Amniotic stem cell (primary cell): Measurements from ENCODE around the gene PYGL.
"Not testable (repeated sequence)": the region's sequence is repeated elsewhere in the genome, so short reads cannot be mapped to it uniquely, and the experiment has no call there.

Experiments
- DNase-seq: peaks from one replicate; lab custom pipeline; 2025; lab: John Stamatoyannopoulos, UW

Gene PYGL

DNA sequence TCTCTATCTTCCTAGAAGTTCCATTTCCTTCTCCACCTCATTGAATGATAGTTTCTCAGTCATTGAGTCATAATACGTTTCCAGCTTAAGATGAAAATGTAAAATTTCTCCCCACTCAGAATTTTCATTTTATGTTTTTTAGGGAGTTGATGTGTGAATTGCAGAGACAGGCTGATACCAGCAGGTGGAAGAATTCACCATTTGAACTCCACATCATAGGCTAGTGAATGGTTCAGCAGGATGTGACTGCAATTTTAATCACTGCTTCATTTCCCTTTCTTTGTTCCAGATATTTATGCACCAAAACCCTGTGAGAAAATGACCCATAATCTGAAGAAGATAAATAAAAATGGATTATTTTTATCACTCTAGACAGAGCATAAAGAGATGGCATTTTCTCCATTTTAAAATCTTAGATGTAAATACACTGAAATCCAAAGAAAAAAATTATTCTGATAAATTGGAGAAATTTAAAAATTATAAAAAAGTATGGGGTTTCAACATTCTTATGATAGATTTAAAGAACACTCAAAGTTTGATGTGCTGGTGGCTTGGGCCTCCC, 10.6 kb upstream of the PYGL start:
- DNase-seq, result peak; percentile 16

DNA sequence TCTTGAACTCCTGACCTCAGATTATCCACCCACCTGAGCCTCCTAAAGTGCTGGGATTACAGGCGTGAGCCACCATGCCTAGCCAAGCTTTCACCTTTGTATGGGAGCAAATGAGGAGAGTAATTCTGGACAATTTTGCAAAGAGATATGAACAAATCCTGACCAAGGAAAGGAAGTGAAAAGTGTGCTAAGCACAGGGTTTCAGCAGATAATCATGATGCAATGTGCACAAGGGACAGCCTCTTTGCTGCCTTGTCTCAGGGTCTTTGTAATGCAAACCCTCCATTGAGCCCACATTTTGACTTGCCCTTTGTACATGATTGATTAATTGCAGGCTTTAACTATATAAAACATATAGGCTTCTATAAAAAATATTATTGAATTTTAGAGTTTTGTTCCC, 9.2 kb upstream of the PYGL start:
- DNase-seq, result no peak

DNA sequence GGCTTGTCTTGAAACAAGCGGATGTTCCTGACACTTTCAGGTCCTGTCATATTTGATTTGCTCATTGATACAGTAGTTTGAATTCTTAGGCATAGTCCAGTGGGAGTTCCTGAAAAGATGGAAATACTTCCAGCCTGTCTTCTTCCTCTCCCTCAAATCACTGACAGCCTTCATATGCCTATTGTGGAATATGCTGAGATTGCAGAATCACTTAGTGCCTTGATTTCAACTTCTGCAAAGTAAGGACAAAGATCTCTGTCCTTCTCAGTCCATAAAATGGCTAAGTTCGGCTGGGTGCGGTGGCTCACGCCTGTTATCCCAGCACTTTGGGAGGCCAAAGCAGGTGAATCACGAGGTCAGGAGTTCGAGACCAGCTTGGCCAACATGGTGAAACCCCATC, 6.7 kb upstream of the PYGL start:
- DNase-seq, result no peak

DNA sequence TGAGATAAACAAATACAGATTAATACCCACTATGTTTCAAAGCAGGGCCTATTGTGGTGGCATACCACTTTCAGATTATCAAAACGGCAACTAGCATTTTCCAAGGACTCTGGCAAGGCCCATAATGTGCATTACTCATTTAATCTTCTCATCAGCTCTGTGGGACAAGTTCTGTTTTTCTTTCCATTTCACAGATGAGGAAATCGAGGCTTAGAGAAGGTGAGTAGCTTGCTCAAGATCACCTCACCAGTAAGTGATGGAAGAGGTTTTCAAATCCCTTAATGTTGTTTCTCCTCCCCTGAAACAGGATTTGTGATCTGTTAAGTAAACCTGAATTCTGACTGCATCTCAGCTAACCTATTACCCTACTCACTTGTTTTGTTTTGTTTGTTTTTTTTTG, 3.9 kb upstream of the PYGL start:
- no peak for DNase-seq

DNA sequence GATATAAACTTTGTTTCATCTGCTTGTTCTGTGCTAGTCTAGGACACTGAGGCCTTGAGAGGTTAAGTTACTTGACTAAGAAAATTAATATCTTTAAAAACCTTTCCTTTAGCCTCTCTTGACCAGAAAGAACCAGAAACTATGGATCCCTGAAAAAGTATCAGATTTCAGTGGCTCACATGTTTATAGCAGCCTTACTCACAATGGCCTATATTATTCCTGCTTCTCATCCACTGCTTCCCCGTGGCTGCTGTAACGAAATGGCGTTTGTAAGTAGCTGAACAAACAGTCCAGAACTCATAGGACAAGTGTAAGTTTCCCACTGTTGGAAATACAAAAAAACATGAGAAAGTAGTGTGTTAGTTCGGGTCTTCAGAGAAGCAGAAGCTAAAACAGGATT, 3.2 kb upstream of the PYGL start:
- DNase-seq, result no peak

DNA sequence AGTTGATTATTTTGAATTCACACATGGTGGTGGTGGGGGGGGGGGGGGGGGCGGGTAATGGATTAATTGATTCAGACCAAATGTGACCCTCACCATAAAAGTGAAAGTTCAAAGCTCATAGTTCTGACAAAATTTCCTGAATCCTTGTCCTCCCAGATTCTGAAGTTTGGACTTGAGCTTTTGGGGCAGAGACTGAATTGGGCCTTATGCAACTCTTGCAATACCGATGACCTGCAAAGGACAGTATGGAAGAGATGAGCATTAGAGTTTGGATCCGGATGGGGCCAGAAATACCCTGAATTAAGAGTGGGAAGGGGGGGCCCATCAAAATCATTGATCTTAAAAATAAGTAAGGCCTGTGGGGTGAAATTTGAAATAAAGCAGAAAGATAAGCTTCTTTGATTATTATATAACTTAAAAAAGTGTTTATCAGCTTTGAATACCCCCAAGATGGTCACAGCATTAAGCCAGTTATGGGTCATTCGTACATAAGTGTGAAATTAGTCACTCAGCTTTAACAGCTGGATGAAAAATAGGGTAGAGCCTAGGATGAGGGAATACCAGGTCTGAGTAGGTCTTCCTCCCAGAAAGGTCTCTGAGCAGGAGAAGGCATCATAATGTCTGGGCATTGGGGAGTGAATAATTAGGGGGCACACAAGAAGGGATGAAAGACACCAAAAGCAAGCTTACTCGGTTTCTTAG, 2.1 kb upstream of the PYGL start:
- no peak for DNase-seq

DNA sequence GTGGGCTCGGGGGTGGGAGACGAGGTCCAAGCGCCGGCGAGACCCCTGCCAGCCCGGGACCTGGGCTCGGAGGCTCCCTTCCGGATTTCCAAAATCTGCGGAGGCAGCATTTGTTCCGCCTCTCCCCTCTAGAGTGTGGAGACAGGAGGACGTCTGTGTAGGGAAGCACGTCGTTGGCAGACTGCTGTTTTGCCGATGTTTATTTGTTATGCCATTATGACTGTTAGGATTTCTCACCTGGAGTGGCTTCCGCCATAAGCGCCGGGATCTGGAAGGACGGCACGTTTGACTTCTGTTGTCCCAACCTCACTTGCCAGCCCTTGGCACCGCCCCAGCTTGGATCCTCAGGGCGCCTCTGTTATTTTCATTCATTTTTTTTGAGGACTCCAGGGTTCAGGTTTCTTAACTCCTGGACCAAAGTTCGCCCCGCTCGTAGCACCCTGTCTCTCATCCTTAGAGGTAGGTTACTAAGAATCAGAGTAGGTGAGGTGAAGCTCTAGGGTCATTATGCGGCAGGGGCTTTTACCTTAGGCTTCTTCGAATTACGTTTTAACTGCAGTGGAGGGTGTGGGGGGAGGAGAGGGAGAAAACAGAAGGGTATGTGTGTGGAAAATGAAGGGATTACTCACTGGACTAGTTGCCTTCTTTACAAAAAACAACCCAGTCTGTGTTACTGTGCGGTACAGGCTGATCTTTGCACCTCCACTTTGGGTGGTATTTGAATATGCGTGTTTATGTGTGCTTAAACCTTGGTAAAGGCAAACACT, 547 bp upstream of the PYGL start:
- DNase-seq, result no peak

DNA sequence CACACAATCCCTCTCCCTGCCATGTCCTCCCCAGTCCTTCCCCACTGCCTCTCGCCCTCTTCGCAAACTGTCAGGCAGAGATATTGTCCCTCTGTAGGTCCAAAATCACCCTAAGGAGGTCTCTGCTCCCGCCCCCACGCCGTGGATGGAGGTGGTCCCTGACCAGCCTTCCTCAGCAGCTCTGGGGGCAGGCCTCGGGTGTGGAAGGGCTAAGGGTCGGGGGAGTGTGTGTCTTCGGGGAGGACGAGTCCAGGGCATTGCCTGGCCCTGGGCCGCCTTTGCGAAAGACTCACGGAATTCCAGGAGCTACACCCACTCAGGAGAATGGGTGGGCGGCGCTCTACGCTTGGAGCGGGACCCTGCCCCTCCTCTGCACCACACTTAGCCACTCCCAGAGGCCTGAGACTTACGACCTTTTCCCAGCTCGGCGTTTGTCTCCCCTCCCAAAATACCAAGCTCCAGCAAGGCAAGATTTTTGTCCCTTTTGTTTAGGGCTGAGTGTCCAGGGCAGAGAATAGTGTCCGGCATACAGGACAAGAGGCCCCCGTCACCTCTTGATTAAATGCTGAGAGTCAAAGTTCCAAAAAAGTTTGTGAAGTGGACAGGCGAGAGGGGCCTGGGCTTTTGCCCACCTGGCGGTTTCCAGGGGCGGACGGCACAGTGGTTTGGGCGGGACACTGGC, 881 bp downstream of the PYGL start:
- no peak for DNase-seq

DNA sequence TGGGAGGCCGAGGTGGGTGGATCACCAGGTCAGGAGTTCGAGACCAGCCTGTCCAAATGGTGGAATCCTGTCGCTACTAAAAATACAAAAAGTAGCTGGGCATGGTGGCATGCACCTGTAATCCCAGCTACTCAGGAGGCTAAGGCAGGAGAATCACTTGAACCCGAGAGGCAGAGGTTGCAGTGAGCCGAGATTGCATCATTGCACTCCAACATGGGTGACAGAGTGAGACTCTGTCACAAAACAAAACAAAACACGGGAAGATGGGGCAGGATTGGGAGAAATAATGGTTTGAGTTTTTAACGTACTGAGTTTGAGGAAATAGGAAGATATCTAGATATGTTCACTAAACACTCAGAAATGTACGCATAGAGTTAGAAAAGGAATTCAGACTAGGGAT, 2.6 kb downstream of the PYGL start:
- DNase-seq, result not testable (repeated sequence)

DNA sequence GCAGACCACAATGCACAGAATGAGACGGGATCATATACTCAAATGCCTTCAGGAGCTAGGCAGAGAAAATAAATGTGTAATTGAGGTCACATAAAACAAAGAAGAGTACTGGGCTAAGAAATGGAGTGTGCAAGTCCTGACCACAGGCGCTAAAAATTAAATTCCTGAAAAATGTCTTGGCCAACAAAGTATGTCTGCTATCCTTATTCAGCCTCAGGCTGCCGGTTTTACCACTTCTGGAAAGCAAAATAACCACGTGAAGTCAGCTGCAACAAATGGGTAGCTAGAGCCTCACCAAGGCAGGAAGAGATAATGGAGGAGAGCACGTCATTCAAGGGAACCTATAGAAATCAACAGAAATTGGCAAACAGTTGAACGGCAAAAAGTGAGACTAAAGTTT, 3.1 kb downstream of the PYGL start:
- no peak for DNase-seq

DNA sequence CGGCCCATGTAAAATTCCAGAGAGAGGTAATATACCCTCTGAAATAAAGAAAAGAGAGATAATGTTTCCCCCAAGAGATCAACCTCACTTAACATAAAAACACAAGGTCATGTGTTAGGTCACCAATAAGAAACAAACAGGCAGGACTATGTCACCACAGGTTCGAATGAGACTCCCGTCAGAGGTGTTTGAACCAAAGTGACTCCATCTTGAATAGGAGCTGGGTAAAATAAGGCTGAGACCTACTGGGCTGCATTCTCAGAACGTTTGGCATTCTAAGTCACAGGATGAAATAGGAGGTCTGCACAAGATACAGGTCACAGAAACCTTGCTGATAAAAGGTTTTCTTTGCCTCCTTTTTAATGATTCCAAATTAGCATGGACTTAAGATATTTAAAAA, 6.5 kb downstream of the PYGL start:
- DNase-seq, result no peak

DNA sequence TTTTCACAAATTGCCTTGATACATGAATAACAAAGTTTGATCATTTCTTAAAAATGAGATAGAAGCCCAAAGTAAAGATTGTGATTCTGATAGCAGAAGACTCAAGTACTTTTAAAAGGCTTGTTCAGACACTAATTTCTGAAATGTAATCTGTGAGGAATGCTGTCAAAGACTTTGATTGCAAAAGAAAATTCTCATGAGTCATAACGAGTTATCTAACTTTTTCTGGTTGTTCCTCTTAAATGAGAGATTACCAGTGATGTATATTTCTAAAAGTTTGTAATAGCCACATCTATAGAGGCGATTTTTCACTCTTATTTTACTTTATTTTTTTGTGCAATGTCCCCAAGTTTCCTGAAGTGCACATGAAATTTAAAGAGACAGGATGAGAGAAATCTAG, 7.0 kb downstream of the PYGL start:
- DNase-seq, result no peak

DNA sequence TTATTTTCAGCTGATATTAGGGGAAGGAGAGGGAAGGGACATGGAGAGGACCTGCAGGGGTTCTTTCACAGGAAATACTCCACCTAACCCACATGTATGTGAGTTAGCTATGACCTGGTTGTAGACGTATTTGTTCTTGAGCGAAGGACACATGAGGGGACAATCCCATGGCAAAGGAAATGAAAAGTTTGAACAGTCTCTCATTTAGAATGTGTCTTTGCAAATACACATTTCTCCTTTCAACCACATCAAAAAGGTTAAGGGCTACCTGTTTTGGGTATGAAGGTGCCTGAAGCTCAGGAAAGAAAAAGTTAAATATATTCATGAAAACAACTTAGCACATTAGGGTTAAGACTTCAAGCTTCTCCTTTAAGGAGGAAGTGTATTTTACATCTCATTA, 7.4 kb downstream of the PYGL start:
- DNase-seq, result no peak

DNA sequence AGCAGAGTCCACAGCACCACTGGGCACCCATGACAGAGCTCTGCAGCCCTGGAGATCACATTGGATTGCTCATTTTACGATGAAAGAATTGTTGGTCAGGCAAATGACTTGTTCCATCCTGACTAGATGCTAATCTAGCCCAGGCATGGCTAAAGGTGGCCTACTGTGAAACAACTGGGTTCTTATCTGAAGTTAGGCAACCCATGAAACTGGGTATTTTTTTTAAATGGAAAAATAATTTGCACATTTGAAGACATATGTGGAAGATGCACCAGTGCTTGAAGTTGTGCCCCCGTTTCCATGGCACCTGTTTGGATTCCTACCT, 8.3 kb downstream of the PYGL start:
- DNase-seq, result no peak

DNA sequence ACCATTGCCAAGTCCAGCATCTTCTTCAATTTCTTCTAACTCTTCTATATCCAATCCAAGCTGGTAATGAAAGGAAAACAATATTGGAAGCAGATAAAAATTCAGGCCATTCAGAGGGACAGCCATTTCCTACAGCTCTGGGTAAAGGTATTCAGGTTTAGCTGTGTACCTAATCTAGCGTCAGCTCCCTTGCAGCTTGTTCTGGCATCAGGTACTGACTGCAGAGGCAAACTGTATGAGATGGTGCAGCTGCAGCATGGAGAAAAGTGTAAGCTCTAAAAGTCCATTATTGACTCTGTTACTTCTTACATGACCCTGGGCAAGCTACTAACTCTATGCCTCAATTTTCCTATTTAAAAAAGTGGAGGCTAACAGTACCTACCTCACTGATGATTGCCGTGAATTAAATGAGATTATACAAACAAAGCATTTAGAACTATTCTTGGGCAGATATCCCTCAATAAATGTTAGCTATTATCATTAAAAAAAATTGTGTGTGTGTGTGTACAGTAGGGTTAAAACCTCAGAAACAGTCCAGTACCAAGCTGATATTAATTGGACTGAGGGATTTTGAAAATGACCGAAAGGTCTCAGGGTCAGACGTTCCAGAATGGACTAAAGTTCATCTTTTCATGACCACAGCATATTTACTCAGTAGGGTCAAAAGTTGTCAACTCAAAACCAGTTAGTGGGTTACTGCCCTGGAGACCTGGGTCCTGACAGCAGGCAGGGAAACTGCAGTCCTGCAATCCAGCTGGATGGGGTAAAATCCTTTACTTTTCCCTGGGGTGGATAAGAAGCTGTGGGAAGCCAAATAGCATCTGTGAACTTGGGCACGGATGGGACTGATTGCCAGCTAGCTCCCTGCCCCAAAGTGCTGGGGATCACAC, 8.9 kb downstream of the PYGL start:
- DNase-seq, result no peak

DNA sequence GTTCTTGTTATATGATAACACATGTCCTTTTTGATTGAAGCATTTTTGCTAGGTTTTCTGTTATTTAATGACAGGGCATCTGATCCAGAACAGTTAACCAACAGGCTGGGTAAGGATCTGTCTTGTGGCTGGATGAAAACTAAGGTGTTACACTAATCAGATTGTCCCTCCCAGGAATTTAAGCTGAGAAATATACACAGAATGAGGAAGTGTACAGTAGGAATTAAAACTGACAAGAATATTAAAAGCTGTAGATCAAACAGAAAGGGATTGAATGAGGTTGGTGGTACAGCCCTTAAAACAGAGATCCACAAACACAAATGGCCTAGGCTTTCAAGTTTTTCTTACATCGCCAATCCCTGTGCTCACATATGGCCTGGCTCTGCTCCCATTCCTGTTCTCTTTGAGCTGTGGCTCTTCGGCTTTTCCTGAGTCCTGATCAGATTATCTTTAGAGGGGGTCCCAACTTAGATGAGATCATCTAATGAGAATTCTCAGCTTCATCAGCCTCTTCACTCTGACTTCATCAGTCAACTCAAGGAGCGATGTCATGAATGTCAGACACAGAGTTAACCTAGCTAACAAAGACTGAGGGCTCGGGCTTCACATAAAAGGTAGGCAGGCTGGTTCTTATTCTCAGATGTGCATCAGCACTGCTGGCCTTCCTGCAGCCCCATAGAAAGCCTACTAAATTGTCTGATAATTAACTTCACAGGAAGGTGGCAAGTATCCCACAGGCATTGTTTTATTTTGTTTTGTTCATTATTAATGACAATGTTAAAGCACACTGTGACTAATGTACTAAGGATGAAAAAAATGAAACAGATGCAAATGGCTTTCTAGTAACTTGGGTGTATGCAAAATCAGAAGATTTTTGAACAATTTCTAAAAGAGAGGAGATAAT, 11.4 kb downstream of the PYGL start:
- no peak for DNase-seq

DNA sequence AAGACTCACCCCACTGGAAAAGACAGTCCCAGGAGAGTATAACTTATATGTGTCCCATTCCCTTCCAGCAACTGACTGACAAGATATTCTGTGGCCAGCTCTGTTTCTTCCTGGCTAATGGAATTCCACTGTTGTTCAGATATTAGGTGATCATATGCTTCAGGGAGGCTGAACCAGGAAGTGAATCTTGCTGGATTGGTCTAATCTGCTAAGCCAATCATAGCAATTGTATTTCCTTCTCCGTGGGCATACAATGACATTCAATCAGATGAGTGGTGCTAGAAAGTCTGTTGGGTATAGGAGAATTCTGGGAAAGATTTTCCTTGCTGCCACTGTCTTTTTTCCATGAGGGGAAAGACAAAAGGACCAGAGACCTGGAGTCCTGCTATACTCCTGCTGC, 12.1 kb downstream of the PYGL start:
- DNase-seq, result no peak

DNA sequence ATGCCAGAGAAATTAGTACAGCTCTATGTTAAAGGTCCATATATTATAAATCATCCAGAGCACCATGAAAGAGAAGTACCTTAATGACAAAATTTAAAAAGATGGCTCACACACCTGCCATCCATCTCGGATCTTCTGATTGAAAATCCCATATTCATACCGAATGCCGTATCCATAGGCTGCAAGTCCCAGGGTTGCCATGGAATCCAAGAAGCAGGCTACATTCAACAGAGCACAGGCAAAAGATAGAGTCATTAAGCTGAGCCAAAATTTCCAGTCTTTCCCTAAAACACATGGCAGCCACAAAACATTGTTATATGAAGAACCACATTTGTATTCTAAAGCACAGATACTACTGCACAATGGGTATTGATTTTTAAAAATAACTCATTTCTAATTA, 12.7 kb downstream of the PYGL start:
- DNase-seq, result no peak

DNA sequence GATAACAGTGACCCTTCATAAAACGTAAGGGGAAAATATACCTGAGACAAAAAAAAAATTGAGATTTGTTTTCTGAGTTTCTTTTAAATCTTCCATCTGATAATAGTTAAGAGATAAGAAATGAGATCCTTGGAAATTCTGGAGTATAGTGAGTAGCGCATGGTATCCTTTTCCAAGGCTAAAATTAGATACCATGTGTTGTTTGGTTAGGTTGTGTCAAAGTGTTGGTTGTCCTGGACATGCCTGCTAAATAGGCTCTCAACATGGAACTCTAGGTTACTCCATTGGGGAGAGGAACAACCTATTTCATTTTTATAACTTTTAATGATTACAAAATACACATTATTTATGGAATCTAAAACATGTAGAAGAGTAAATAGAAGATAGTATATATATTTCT, 14.8 kb downstream of the PYGL start:
- DNase-seq, result no peak

DNA sequence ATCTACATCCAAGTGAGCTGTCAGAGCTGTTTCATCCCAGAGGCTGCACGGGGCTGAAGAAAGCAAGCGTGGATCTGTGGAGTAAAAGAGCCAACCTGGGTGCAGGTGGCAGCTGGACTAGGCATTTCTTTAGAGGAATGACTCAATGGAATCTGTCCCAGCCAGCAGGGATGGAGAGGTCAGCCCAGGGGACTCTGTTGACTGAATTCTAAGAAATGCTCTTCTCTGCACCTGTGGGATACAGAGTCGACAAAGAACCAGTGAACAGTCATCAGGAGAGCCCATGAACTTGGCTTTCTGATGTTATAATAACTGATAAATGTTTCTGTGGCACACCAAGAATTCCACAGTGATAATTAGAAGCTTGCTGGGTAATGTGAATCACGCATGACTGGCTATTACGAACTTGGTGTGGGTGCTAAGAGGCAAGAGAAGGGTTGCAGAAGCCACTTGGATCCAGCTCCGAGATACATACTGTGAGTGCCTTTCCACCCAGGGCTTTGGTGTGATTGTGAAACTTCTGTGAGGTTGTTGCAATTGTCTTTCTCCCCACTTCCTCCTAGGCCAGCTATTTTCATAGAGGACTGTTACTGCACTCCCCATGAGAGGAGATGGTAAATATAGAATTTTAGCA, 16.2 kb downstream of the PYGL start:
- DNase-seq, result no peak
